BE2C (cell line): ENCODE data around the gene CES3.
A peak's percentile ranks its signal among the peaks of the same experiment; 100 is the strongest.
"Not testable (repeated sequence)": the region's sequence is repeated elsewhere in the genome, so short reads cannot be mapped to it uniquely, and the experiment has no call there.

Source experiments
- DNase-seq: peaks from one replicate; pipeline ENCODE4 v3.0.0-alpha.2; 2020
- H3K27me3 ChIP-seq: fragments of 250-450 bp; sonication (Bioruptor Pico); 2 replicates; pipeline ENCODE4 v1.5.1; 2020; ENCODE audit warnings: mild to moderate bottlenecking
- H3K36me3 ChIP-seq: fragments of 250-450 bp; sonication (Bioruptor Pico); 2 replicates; pipeline ENCODE4 v1.5.1; 2020; ENCODE audit warnings: mild to moderate bottlenecking
- H3K4me1 ChIP-seq: fragments of 250-450 bp; sonication (Bioruptor Pico); 2 replicates; pipeline ENCODE4 v1.5.1; 2020
- H3K4me3 ChIP-seq: 2 replicates; pipeline ENCODE4 v1.5.1; 2011; ENCODE audit warnings: low read depth, low read length
- H3K9me3 ChIP-seq: fragments of 250-450 bp; sonication (Bioruptor Pico); 2 replicates; pipeline ENCODE4 v1.5.1; 2020
- TF ChIP-seq, protein P1 (sequence below): IDR thresholded peaks from 2 replicates; pipeline ENCODE4 v1.5.1; 2012; ENCODE audit warnings: mild to moderate bottlenecking, low read depth, low read length

CES3 gene

GRCh38 chr16:66928702-66929388 is 32.2 kb upstream of the CES3 start:
- peak; percentile 60 for DNase-seq
- no peaks in the 10 kb centered on the region for H3K9me3 ChIP-seq
- H3K4me1 ChIP-seq: peaks cover 7% of the 10 kb centered on the region

GRCh38 chr16:66930189-66930588 is 30.9 kb upstream of the CES3 start:
- Histone ChIP-seq H3K4me1 (peaks cover 7% of the 10 kb centered on the region), H3K36me3 (no peaks in the 10 kb centered on the region), H3K27me3 (no peaks in the 10 kb centered on the region), H3K9me3 (no peaks in the 10 kb centered on the region), H3K4me3 (no peak overlapping the region)
- TF ChIP-seq, protein P1, sequence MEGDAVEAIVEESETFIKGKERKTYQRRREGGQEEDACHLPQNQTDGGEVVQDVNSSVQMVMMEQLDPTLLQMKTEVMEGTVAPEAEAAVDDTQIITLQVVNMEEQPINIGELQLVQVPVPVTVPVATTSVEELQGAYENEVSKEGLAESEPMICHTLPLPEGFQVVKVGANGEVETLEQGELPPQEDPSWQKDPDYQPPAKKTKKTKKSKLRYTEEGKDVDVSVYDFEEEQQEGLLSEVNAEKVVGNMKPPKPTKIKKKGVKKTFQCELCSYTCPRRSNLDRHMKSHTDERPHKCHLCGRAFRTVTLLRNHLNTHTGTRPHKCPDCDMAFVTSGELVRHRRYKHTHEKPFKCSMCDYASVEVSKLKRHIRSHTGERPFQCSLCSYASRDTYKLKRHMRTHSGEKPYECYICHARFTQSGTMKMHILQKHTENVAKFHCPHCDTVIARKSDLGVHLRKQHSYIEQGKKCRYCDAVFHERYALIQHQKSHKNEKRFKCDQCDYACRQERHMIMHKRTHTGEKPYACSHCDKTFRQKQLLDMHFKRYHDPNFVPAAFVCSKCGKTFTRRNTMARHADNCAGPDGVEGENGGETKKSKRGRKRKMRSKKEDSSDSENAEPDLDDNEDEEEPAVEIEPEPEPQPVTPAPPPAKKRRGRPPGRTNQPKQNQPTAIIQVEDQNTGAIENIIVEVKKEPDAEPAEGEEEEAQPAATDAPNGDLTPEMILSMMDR: no peak
- peak; percentile 48 for DNase-seq

More at GRCh38 chr16:66928702-66929388, 32.2 kb upstream of the CES3 start:
- no peaks in the 10 kb centered on the region for H3K36me3 ChIP-seq
- TF ChIP-seq, protein P1: peak; percentile 59
- H3K27me3 ChIP-seq: peaks cover 5% of the 10 kb centered on the region; the same call in 1 of the 2 replicates
- H3K4me3 ChIP-seq: no peak overlapping the region

DNA sequence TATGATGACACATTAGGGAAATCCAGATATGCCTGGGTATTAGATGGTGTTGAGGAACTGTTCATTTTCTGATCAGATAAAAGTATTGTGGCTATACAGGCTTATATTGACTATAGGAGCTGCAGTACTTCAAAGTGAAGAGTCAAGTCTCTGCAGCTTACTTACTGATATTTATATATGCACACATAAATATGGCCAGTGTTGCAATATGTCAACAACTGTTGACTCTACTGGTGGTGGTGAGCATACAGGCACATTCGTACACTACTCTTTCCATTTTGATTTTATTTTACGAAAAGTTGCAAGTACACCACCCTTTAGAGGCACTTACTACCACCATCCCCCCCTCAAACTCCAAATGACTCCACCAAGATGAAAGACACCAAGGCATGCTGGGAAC is 29.4 kb upstream of the CES3 start:
- peaks cover 7% of the 10 kb centered on the region for H3K4me1 ChIP-seq
- H3K9me3 ChIP-seq: no peaks in the 10 kb centered on the region
- DNase-seq: no peak
- TF ChIP-seq, protein P1: no peak
- H3K27me3 ChIP-seq: no peaks in the 10 kb centered on the region
- H3K4me3 ChIP-seq: no peak overlapping the region
- H3K36me3 ChIP-seq: no peaks in the 10 kb centered on the region

- Histone ChIP-seq H3K27me3 (no peaks in the 10 kb centered on the region), H3K9me3 (no peaks in the 10 kb centered on the region), H3K36me3 (no peaks in the 10 kb centered on the region), H3K4me1 (peaks cover 7% of the 10 kb centered on the region), H3K4me3 (no peak overlapping the region)
- TF ChIP-seq, protein P1: no peak
- DNase-seq: no peak
Observed at GRCh38 chr16:66932076-66932475, 29.0 kb upstream of the CES3 start.

GRCh38 chr16:66933776-66934137 is 27.3 kb upstream of the CES3 start:
- H3K4me3 ChIP-seq: peak overlapping the region; percentile 99
- no peaks in the 10 kb centered on the region for H3K9me3 ChIP-seq
- H3K27me3 ChIP-seq: no peaks in the 10 kb centered on the region
- H3K4me1 ChIP-seq: no peaks in the 10 kb centered on the region
- DNase-seq: no peak
- H3K36me3 ChIP-seq: no peaks in the 10 kb centered on the region
- TF ChIP-seq, protein P1: no peak

GRCh38 chr16:66934138-66934838 is 26.8 kb upstream of the CES3 start, which contains the start of gene CIAO2B:
CIAO2B (minus strand) TSS chr16:66934402; CDS start chr16:66934364, 38 bp downstream.
- H3K36me3 ChIP-seq: peaks cover 2% of the 10 kb centered on the region; the same call in 1 of the 2 replicates
- TF ChIP-seq, protein P1: no peak
- DNase-seq: peak; percentile 91
- no peaks in the 10 kb centered on the region for H3K27me3 ChIP-seq
- H3K9me3 ChIP-seq: no peaks in the 10 kb centered on the region
- peak within 1 kb of the TSS; percentile 99 for H3K4me3 ChIP-seq
- H3K4me1 ChIP-seq: no peaks in the 10 kb centered on the region

DNA sequence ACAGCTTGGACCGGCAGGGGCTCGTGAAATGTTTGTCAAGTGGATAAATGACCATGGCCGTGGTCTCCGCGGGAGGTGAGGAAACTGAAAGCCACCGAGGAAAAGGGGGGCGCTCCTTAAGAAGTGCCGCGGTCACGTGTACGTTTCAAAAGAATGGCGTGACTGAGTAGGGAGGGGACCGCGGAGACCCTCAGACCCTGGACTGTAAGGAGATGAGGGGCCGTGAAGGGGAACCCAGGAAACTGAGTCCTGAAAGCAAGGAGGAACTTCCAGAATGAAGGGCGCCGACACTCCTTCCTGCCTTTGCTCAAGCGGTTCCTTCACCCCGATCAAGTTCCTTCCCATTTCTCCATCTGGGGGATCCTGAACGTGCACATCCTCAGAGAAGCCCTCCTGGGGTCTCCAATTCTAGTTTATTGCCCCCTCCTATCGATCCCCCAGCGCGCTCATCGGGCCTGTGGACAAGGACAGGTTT is 26.2 kb upstream of the CES3 start:
- H3K4me3 ChIP-seq: peak overlapping the region; percentile 99
- H3K27me3 ChIP-seq: not testable (repeated sequence)

More for the DNA sequence above, 26.2 kb upstream of the CES3 start:
- not testable (repeated sequence) for DNase-seq, H3K4me1 ChIP-seq, H3K9me3 ChIP-seq, H3K36me3 ChIP-seq
